A549 treated with DMSO at 1 μM for 4 hours (cell line): ENCODE measurements around the gene DCC. TPM values are rescaled to one million over a fixed set of nuclear protein-coding genes. Genes with fewer than 3 reads are reported as not detected.

Source experiments
- total RNA-seq: library from RNA; stranded (reverse); fragments of 200-300 nt; extraction: Qiagen RNA extraction; gene quantifications from 5 replicates; pipeline ENCODE4 v1.2.3, GENCODE V29; 2022; ENCODE audit warnings: low read depth

DCC gene, protein sequence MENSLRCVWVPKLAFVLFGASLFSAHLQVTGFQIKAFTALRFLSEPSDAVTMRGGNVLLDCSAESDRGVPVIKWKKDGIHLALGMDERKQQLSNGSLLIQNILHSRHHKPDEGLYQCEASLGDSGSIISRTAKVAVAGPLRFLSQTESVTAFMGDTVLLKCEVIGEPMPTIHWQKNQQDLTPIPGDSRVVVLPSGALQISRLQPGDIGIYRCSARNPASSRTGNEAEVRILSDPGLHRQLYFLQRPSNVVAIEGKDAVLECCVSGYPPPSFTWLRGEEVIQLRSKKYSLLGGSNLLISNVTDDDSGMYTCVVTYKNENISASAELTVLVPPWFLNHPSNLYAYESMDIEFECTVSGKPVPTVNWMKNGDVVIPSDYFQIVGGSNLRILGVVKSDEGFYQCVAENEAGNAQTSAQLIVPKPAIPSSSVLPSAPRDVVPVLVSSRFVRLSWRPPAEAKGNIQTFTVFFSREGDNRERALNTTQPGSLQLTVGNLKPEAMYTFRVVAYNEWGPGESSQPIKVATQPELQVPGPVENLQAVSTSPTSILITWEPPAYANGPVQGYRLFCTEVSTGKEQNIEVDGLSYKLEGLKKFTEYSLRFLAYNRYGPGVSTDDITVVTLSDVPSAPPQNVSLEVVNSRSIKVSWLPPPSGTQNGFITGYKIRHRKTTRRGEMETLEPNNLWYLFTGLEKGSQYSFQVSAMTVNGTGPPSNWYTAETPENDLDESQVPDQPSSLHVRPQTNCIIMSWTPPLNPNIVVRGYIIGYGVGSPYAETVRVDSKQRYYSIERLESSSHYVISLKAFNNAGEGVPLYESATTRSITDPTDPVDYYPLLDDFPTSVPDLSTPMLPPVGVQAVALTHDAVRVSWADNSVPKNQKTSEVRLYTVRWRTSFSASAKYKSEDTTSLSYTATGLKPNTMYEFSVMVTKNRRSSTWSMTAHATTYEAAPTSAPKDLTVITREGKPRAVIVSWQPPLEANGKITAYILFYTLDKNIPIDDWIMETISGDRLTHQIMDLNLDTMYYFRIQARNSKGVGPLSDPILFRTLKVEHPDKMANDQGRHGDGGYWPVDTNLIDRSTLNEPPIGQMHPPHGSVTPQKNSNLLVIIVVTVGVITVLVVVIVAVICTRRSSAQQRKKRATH (N-terminal part only)
- total RNA-seq = not detected in 5 replicates

DNA sequence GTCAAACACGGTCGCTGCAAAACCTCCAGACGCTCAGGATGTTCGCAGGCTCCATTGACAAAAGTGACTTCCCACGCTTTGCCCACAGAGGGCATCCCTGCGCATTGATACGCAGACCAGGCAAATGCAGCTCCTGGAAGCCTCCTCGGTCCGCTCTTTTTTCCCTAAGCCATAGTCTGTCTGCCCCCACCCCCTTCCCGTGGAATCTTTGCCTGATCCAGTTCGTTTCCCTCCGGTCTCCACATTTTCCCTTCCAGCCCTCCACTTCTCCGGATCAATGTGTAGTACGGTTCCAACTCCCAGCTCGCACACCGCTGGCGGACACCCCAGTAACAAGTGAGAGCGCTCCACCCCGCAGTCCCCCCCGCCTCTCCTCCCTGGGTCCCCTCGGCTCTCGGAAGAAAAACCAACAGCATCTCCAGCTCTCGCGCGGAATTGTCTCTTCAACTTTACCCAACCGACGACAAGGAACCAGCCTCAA is at the start of gene DCC:
TSS of gene DCC (plus strand) at position 307 of the 481 bp plus-strand sequence. CDS start 591 bp downstream, outside the sequence.

